IMR-90 (cell line): ENCODE data around the gene IGFL3. TPM values are rescaled to one million over a fixed set of nuclear protein-coding genes. Genes with fewer than 3 reads are reported as not detected.
A peak's percentile ranks its signal among the peaks of the same experiment; 100 is the strongest.

Experiments
- ATAC-seq: fragments of 200-7000 bp; cut with Tn5 transposase; 2 replicates; pipeline ENCODE4 v1.9.1; 2020; ENCODE audit warnings: low read depth, mild to moderate bottlenecking, moderate library complexity
- Bru-seq: library from RNA; stranded (reverse); fragments of 400-500 nt; gene quantifications from one replicate; lab custom pipeline; 2021; lab: Mats Ljungman, UMichigan
- BruChase-seq, 2 experiments: library from RNA; stranded (reverse); fragments of 400-500 nt; gene quantifications; one replicate each; lab custom pipeline; 2021; lab: Mats Ljungman, UMichigan
- BruUV-seq: library from RNA; stranded (reverse); fragments of 400-500 nt; replicated peaks from 2 replicates; lab custom pipeline; 2021; lab: Mats Ljungman, UMichigan
- CTCF ChIA-PET: fragments of 300-600 bp; formaldehyde crosslinking; extraction: SDS; loops from one replicate; lab custom pipeline; 2021; ENCODE audit warnings: antibody characterized with exemption; lab: Yijun Ruan, JAX
- POLR2A ChIA-PET: fragments of 300-600 bp; sonication (Branson Sonifier 250); formaldehyde crosslinking; loops from one replicate; lab custom pipeline; 2022; ENCODE audit warnings: antibody characterized with exemption; ENCODE audit not compliant: unreplicated experiment; lab: Charles Lee
- DNase-seq: peaks from one replicate; pipeline ENCODE4 v3.0.0; 2013
- H2AFZ ChIP-seq: replicated peaks from 2 replicates; pipeline ENCODE3; 2013; ENCODE audit warnings: low read length, mild to moderate bottlenecking; ENCODE audit not compliant: poor library complexity
- H2AK5ac ChIP-seq: 2 replicates; pipeline ENCODE4 v1.6.1; 2013; ENCODE audit warnings: low read depth, low read length, inconsistent platforms
- H2AK9ac ChIP-seq: replicated peaks from 2 replicates; pipeline ENCODE3; 2013; ENCODE audit warnings: mild to moderate bottlenecking, low read depth, low read length, moderate library complexity; ENCODE audit not compliant: poor library complexity
- H2BK120ac ChIP-seq: 2 replicates; pipeline ENCODE4 v1.6.1; 2013; ENCODE audit warnings: low read depth, low read length, inconsistent platforms
- H2BK15ac ChIP-seq: 3 replicates; pipeline ENCODE4 v1.6.1; 2013; ENCODE audit warnings: low read depth, low read length, inconsistent platforms
- H2BK20ac ChIP-seq: 2 replicates; pipeline ENCODE4 v1.6.1; 2013; ENCODE audit warnings: low read depth, mild to moderate bottlenecking, inconsistent platforms, low read length, moderate library complexity
- H2BK5ac ChIP-seq: 2 replicates; pipeline ENCODE4 v1.6.1; 2013; ENCODE audit warnings: mild to moderate bottlenecking, low read depth, low read length, inconsistent platforms; ENCODE audit not compliant: poor library complexity, severe bottlenecking
- H3K14ac ChIP-seq: replicated peaks from 2 replicates; pipeline ENCODE4 v1.6.1; 2013; ENCODE audit warnings: low read depth, low read length, inconsistent platforms
- H3K18ac ChIP-seq: 2 replicates; pipeline ENCODE4 v1.6.1; 2013; ENCODE audit warnings: low read depth, low read length, control low read depth
- H3K23ac ChIP-seq: 2 replicates; pipeline ENCODE4 v1.6.1; 2013; ENCODE audit warnings: low read depth, low read length, inconsistent platforms
- H3K27ac ChIP-seq: 2 replicates; pipeline ENCODE4 v1.5.1; 2013; ENCODE audit warnings: mild to moderate bottlenecking, control low read depth, low read length; ENCODE audit not compliant: insufficient read depth
- H3K27me3 ChIP-seq: 2 replicates; pipeline ENCODE4 v1.6.1; 2013; ENCODE audit warnings: low read length; ENCODE audit not compliant: control insufficient read depth, insufficient read depth
- H3K36me3 ChIP-seq: 2 replicates; pipeline ENCODE4 v1.6.1; 2013; ENCODE audit warnings: low read length, mixed read lengths; ENCODE audit not compliant: control insufficient read depth, insufficient read depth
- H3K4ac ChIP-seq: 2 replicates; pipeline ENCODE4 v1.6.1; 2013; ENCODE audit warnings: low read depth, low read length, inconsistent platforms
- H3K4me1 ChIP-seq: 2 replicates; pipeline ENCODE4 v1.6.1; 2013; ENCODE audit warnings: low read length, mixed read lengths; ENCODE audit not compliant: control insufficient read depth, insufficient read depth
- H3K4me2 ChIP-seq: 2 replicates; pipeline ENCODE4 v1.6.1; 2013; ENCODE audit warnings: low read depth, mild to moderate bottlenecking, control low read depth, low read length, moderate library complexity
- H3K4me3 ChIP-seq: 2 replicates; pipeline ENCODE4 v1.5.1; 2013; ENCODE audit warnings: low read depth, mild to moderate bottlenecking, control low read depth, low read length, moderate library complexity; ENCODE audit not compliant: insufficient read depth
- H3K56ac ChIP-seq: 2 replicates; pipeline ENCODE4 v1.6.1; 2013; ENCODE audit warnings: low read length, inconsistent platforms; ENCODE audit not compliant: insufficient read depth; ENCODE audit errors: extremely low read depth
- H3K79me1 ChIP-seq, 2 experiments: 2 replicates each; pipeline ENCODE4 v1.6.1; 2013; ENCODE audit warnings: low read length in 2 of 2, inconsistent platforms in 1 of 2, low read depth in 1 of 2
- H3K9ac ChIP-seq: 2 replicates; pipeline ENCODE4 v1.6.1; 2013; ENCODE audit warnings: low read depth, low read length, control low read depth
- H3K9me1 ChIP-seq: 2 replicates; pipeline ENCODE4 v1.6.1; 2013; ENCODE audit warnings: low read length, inconsistent platforms; ENCODE audit not compliant: insufficient read depth
- H3K9me3 ChIP-seq: 2 replicates; pipeline ENCODE4 v1.6.1; 2013; ENCODE audit warnings: low read length; ENCODE audit not compliant: control insufficient read depth, insufficient read depth
- H4K20me1 ChIP-seq: 2 replicates; pipeline ENCODE4 v1.6.1; 2013; ENCODE audit warnings: low read length, inconsistent platforms; ENCODE audit not compliant: insufficient read depth
- H4K5ac ChIP-seq: 2 replicates; pipeline ENCODE4 v1.6.1; 2013; ENCODE audit warnings: mild to moderate bottlenecking, low read depth, low read length, control low read depth
- H4K8ac ChIP-seq, 2 experiments: 2 replicates each; pipeline ENCODE4 v1.6.1; 2013; ENCODE audit warnings: low read depth in 2 of 2, low read length in 2 of 2, control low read depth in 1 of 2, inconsistent platforms in 1 of 2
- H4K91ac ChIP-seq: 2 replicates; pipeline ENCODE4 v1.6.1; 2013; ENCODE audit warnings: low read depth, low read length, inconsistent platforms; ENCODE audit not compliant: insufficient read depth
- BHLHE40 ChIP-seq: fragments of 150-350 bp; IDR thresholded peaks from 2 replicates; pipeline ENCODE4 v1.6.1; 2016; ENCODE audit warnings: mild to moderate bottlenecking, low read depth, low read length
- CEBPB ChIP-seq: IDR thresholded peaks from 2 replicates; pipeline ENCODE4 v1.6.1; 2012; ENCODE audit warnings: low read depth, low read length, improper control_type of control experiment
- CHD1 ChIP-seq: IDR thresholded peaks from 2 replicates; pipeline ENCODE4 v1.6.1; 2012; ENCODE audit warnings: low read depth, low read length, improper control_type of control experiment
- CTCF ChIP-seq: conservative IDR thresholded peaks from 2 replicates; pipeline ENCODE4 v1.5.1; 2012; ENCODE audit warnings: mild to moderate bottlenecking, low read depth, low read length, improper control_type of control experiment
- ELK1 ChIP-seq: fragments of 150-350 bp; IDR thresholded peaks from 2 replicates; pipeline ENCODE4 v1.6.1; 2016; ENCODE audit warnings: low read depth, mild to moderate bottlenecking, low read length, moderate library complexity, borderline replicate concordance
- FOS ChIP-seq: fragments of 150-350 bp; IDR thresholded peaks from 2 replicates; pipeline ENCODE4 v1.6.1; 2016; ENCODE audit warnings: low read depth, low read length
- MAZ ChIP-seq: IDR thresholded peaks from 2 replicates; pipeline ENCODE4 v1.6.1; 2012; ENCODE audit warnings: low read depth, mild to moderate bottlenecking, low read length, improper control_type of control experiment, moderate library complexity, borderline replicate concordance
- NFE2L2 ChIP-seq: fragments of 150-350 bp; IDR thresholded peaks from 2 replicates; pipeline ENCODE4 v1.6.1; 2016; ENCODE audit warnings: low read depth, mild to moderate bottlenecking, low read length
- POLR2A ChIP-seq: IDR thresholded peaks from 2 replicates; pipeline ENCODE4 v1.6.1; 2012; ENCODE audit warnings: mild to moderate bottlenecking, low read depth, low read length
- RAD21 ChIP-seq: IDR thresholded peaks from 2 replicates; pipeline ENCODE4 v1.6.1; 2012; ENCODE audit warnings: low read length, improper control_type of control experiment
- RCOR1 ChIP-seq: IDR thresholded peaks from 2 replicates; pipeline ENCODE4 v1.6.1; 2012; ENCODE audit warnings: mild to moderate bottlenecking, low read length, improper control_type of control experiment; ENCODE audit not compliant: insufficient replicate concordance
- RFX5 ChIP-seq: IDR thresholded peaks from 2 replicates; pipeline ENCODE4 v1.8.0; 2012; ENCODE audit warnings: low read depth, mild to moderate bottlenecking, low read length, moderate library complexity
- SMC3 ChIP-seq: fragments of 150-350 bp; IDR thresholded peaks from 2 replicates; pipeline ENCODE4 v1.6.1; 2016; ENCODE audit warnings: low read depth, mild to moderate bottlenecking, antibody characterized with exemption, low read length, moderate library complexity
- WGBS, 2 experiments: methylation state at CpG; one replicate each; pipeline versions ENCODE4 v1.1.5 to v1.1.7; 2013; ENCODE audit warnings: missing lambda C conversion rate in 2 of 2; ENCODE audit not compliant: insufficient read length in 1 of 2; ENCODE audit errors: extremely low coverage in 2 of 2; 5-methylcytosine and 5-hydroxymethylcytosine counted together
- dilution Hi-C: fragments of 300-500 bp; cut with HindIII; formaldehyde crosslinking; loops from one replicate; pipeline ENCODE4 v1.14.3; 2018; ENCODE audit warnings: low sequenced_read_pairs; ENCODE audit not compliant: unreplicated experiment
- in situ Hi-C: fragments of 300-500 bp; cut with MboI; formaldehyde crosslinking; loops from 3 replicates; pipeline ENCODE4 v1.14.3; 2019; ENCODE audit warnings: low sequenced_read_pairs, inconsistent platforms, mixed read lengths
- intact Hi-C: fragments of 100-400 bp; cut with micrococcal nuclease; formaldehyde crosslinking; loops from 2 replicates; pipeline ENCODE4 v1.10.0; 2022
- long read RNA-seq: library from polyadenylated mRNA; unstranded; transcript quantifications from one replicate; pipeline ENCODE4 v2.0.0, GENCODE V29; 2021; ENCODE audit not compliant: unreplicated experiment
- polyA plus RNA-seq, 3 experiments: library from polyadenylated mRNA; depleted of rRNA; stranded (reverse); fragments of >200 nt; gene quantifications; 2 replicates each; pipeline ENCODE4 v1.2.3, GENCODE V29; 2012; ENCODE audit warnings: low replicate concordance in 1 of 3
- total RNA-seq: library from RNA; depleted of rRNA; stranded (reverse); fragments of >200 nt; gene quantifications from 2 replicates; pipeline ENCODE4 v1.2.3, GENCODE V29; 2012; rRNA removed

The IGFL3 gene
- total RNA-seq = not detected in 2 replicates
- not detected in 2 replicates for polyA plus RNA-seq (2012; rRNA removed)
- polyA plus RNA-seq (2012; cell fraction: cytosol; rRNA removed) = 0.38 TPM in 1 of 2 replicates, not detected in the other
- polyA plus RNA-seq (2012; cell fraction: nucleus; rRNA removed; ENCODE audit: low replicate concordance) = not detected in 2 replicates
- Bru-seq, nascent RNA = not detected
- BruChase-seq, experiment 1, labeled RNA remaining after a 6-hour chase = percentile 11 among the genes with signal in this experiment
- BruChase-seq, experiment 2, labeled RNA remaining after a 2-hour chase = percentile 12 among the genes with signal in this experiment
- long read RNA-seq = 0 reads

GRCh38 chr19:46124638-46125115, at the start of gene IGFL3:
TSS of gene IGFL3 (minus strand) at chr19:46124688. CDS start at chr19:46124649, 39 bp downstream.
- dilution Hi-C loops = no loop called here

More at GRCh38 chr19:46124638-46125115, at the start of gene IGFL3:
- H3K9me3 ChIP-seq = peaks cover 7% of the 10 kb centered on the region
- no peak within 1 kb of the TSS for H3K4me3 ChIP-seq
- in situ Hi-C loops (no loop called here), intact Hi-C loops (no loop called here)
- DNase-seq (peak; percentile 34), ATAC-seq (no peak)
- H3K79me1 ChIP-seq = no peaks in the 10 kb centered on the region
- H4K8ac ChIP-seq = no peak within 1 kb of the TSS
- H3K14ac ChIP-seq = no peak within 1 kb of the TSS
- H2BK5ac ChIP-seq = no peak within 1 kb of the TSS
- 80% methylated on average over 1 of the region's 5 CpGs; no CpG with 5 or more reads in 1 of the 2 experiments for WGBS, 2 experiments
- H4K91ac ChIP-seq = no peak within 1 kb of the TSS
- H4K5ac ChIP-seq = no peak within 1 kb of the TSS
- no TSS peak for BruUV-seq
- H3K4me2 ChIP-seq = no peak within 1 kb of the TSS
- H2AK5ac ChIP-seq = no peak within 1 kb of the TSS
- no peak within 1 kb of the TSS for H3K9ac ChIP-seq
- H2BK120ac ChIP-seq = no peak within 1 kb of the TSS
- H3K18ac ChIP-seq = no peak within 1 kb of the TSS
- H2BK15ac ChIP-seq = no peak within 1 kb of the TSS
- no peaks in the 10 kb centered on the region for H3K36me3 ChIP-seq
- H2AFZ ChIP-seq = no peak within 1 kb of the TSS
- peaks cover 49% of the 10 kb centered on the region for H3K27me3 ChIP-seq
- H3K56ac ChIP-seq = no peak within 1 kb of the TSS
- H3K9me1 ChIP-seq = no peaks in the 10 kb centered on the region
- no peaks in the 10 kb centered on the region for H4K20me1 ChIP-seq
- H3K23ac ChIP-seq = no peak within 1 kb of the TSS
- H3K27ac ChIP-seq = no peak within 1 kb of the TSS
- no peak within 1 kb of the TSS for H3K4ac ChIP-seq
- CTCF ChIA-PET = no interaction called here
- no peaks in the 10 kb centered on the region for H3K4me1 ChIP-seq
- H2AK9ac ChIP-seq = no peak within 1 kb of the TSS
- POLR2A ChIA-PET = no interaction called here
- no peak within 1 kb of the TSS for H2BK20ac ChIP-seq
- TF ChIP-seq RFX5 (no peak), NFE2L2 (no peak), RCOR1 (no peak), RAD21 (no peak), CTCF (no peak), POLR2A (no peak), FOS (no peak), SMC3 (no peak), CEBPB (no peak), BHLHE40 (no peak), ELK1 (no peak), MAZ (no peak), CHD1 (no peak)
